AG10803 (cell line): ENCODE data around the gene PRR15L.

ENCODE experiments used
- DNase-seq: peaks from one replicate; pipeline ENCODE4 v3.0.0; 2010; ENCODE audit warnings: low read depth
- H3K4me3 ChIP-seq: 2 replicates; pipeline ENCODE4 v1.5.1; 2011; ENCODE audit warnings: mild to moderate bottlenecking, low read length, control low read depth
- CTCF ChIP-seq: conservative IDR thresholded peaks from 2 replicates; pipeline ENCODE4 v1.5.1; 2011; ENCODE audit warnings: mild to moderate bottlenecking, low read length, control low read depth, inconsistent platforms

PRR15L gene

GRCh38 chr17:48001197-48001596 is 43.5 kb upstream of the PRR15L start:
- TF ChIP-seq CTCF = no peak
- no peak overlapping the region for H3K4me3 ChIP-seq
- peak; percentile 34 for DNase-seq

GRCh38 chr17:47999582-47999981 is 41.9 kb upstream of the PRR15L start:
- H3K4me3 ChIP-seq = no peak overlapping the region
- TF ChIP-seq CTCF = no peak
- DNase-seq = peak; percentile 42

DNA sequence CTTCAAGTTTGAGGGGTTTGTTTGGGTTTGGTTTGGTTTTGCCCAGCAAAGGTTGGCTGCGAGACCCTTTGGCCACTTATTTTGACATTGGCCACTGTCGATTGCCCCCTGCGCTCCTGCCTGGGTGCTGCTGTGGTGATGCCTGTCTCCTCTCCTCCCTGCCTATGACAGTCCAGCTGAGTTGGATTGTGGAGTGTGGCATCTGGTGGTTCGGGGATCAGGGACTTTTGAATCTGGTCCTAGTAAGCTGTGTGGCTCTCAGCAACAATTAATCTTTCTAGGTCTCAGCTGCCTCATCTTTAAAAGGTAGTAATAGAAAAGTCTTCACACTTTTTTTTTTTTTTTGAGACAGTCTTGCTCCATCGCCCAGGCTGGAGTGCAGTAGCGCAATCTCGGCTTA is 40.4 kb upstream of the PRR15L start:
- no peak for TF ChIP-seq CTCF
- H3K4me3 ChIP-seq = no peak overlapping the region
- no peak for DNase-seq

GRCh38 chr17:47997586-47997985 is 39.9 kb upstream of the PRR15L start:
- no peak overlapping the region for H3K4me3 ChIP-seq
- no peak for TF ChIP-seq CTCF
- DNase-seq = no peak

- TF ChIP-seq CTCF = no peak
- H3K4me3 ChIP-seq = no peak overlapping the region
- no peak for DNase-seq
Measured at GRCh38 chr17:47996201-47996600, 38.5 kb upstream of the PRR15L start.

- no peak for DNase-seq
- H3K4me3 ChIP-seq = no peak overlapping the region
- TF ChIP-seq CTCF = no peak
Measured at GRCh38 chr17:47995241-47995935, 37.7 kb upstream of the PRR15L start.

- DNase-seq = no peak
- no peak overlapping the region for H3K4me3 ChIP-seq
- no peak for TF ChIP-seq CTCF
Measured at GRCh38 chr17:47994724-47995123, 37.0 kb upstream of the PRR15L start.
